ENCODE data around the gene EDEM1. TPM values are rescaled to one million over a fixed set of nuclear protein-coding genes. Genes with fewer than 3 reads are reported as not detected.
"Not testable (repeated sequence)": the region's sequence is repeated elsewhere in the genome, so short reads cannot be mapped to it uniquely, and the experiment has no call there.

The EDEM1 gene
- 19.1 and 21.6 TPM in 2 replicates for total RNA-seq (2014; rRNA removed; shearing (Covaris generic))
- 71.8 and 104 TPM in 2 replicates for polyA plus RNA-seq (2015; cell fraction: cytosol; rRNA removed)
- 60.6 and 96.2 TPM in 2 replicates for polyA plus RNA-seq (2015; cell fraction: nucleus; rRNA removed)

GRCh38 chr3:5187156-5187919 is at the start of gene EDEM1:
Gene EDEM1, plus strand, starts transcription at chr3:5187707. Its CDS starts 99 bp downstream, at chr3:5187806.
- in situ Hi-C loops (cut with HindIII; ENCODE audit: low pct_unique_long_range_greater_than_20kb, low sequenced_read_pairs), result no loop called here
- peak; percentile 95 for DNase-seq (ENCODE audit: low read depth, low spot score)

GRCh38 chr3:5138214-5138981 is 49.1 kb upstream of the EDEM1 start:
- in situ Hi-C loops (cut with HindIII; ENCODE audit: low pct_unique_long_range_greater_than_20kb, low sequenced_read_pairs), result no loop called here

GRCh38 chr3:5140230-5140621 is 47.3 kb upstream of the EDEM1 start:
- in situ Hi-C loops (cut with HindIII; ENCODE audit: low pct_unique_long_range_greater_than_20kb, low sequenced_read_pairs), result no loop called here
- no peak for DNase-seq (ENCODE audit: low read depth, low spot score)

More at GRCh38 chr3:5138214-5138981, 49.1 kb upstream of the EDEM1 start:
- peak; percentile 58 for DNase-seq (ENCODE audit: low read depth, low spot score)

GRCh38 chr3:5140839-5141238 is 46.7 kb upstream of the EDEM1 start:
- in situ Hi-C loops (cut with HindIII; ENCODE audit: low pct_unique_long_range_greater_than_20kb, low sequenced_read_pairs), result no loop called here
- DNase-seq (ENCODE audit: low read depth, low spot score), result no peak

- DNase-seq (ENCODE audit: low read depth, low spot score), result no peak
- in situ Hi-C loops (cut with HindIII; ENCODE audit: low pct_unique_long_range_greater_than_20kb, low sequenced_read_pairs), result no loop called here
Measured at GRCh38 chr3:5141760-5142159, 45.7 kb upstream of the EDEM1 start.

- DNase-seq (ENCODE audit: low read depth, low spot score), result no peak
- in situ Hi-C loops (cut with HindIII; ENCODE audit: low pct_unique_long_range_greater_than_20kb, low sequenced_read_pairs), result no loop called here
Measured at GRCh38 chr3:5143464-5143863, 44.0 kb upstream of the EDEM1 start.

- no peak for DNase-seq (ENCODE audit: low read depth, low spot score)
- in situ Hi-C loops (cut with HindIII; ENCODE audit: low pct_unique_long_range_greater_than_20kb, low sequenced_read_pairs), result no loop called here
Measured at GRCh38 chr3:5144316-5144994, 43.1 kb upstream of the EDEM1 start.

GRCh38 chr3:5145120-5145519 is 42.4 kb upstream of the EDEM1 start:
- in situ Hi-C loops (cut with HindIII; ENCODE audit: low pct_unique_long_range_greater_than_20kb, low sequenced_read_pairs), result no loop called here
- DNase-seq (ENCODE audit: low read depth, low spot score), result no peak

GRCh38 chr3:5147152-5147551 is 40.4 kb upstream of the EDEM1 start:
- DNase-seq (ENCODE audit: low read depth, low spot score); in situ Hi-C loops (cut with HindIII; ENCODE audit: low pct_unique_long_range_greater_than_20kb, low sequenced_read_pairs): not testable (repeated sequence)

GRCh38 chr3:5149306-5149880 is 38.1 kb upstream of the EDEM1 start:
- DNase-seq (ENCODE audit: low read depth, low spot score), result no peak
- in situ Hi-C loops (cut with HindIII; ENCODE audit: low pct_unique_long_range_greater_than_20kb, low sequenced_read_pairs), result no loop called here

- no peak for DNase-seq (ENCODE audit: low read depth, low spot score)
- in situ Hi-C loops (cut with HindIII; ENCODE audit: low pct_unique_long_range_greater_than_20kb, low sequenced_read_pairs), result no loop called here
Measured at GRCh38 chr3:5151586-5151985, 35.9 kb upstream of the EDEM1 start.

GRCh38 chr3:5153074-5153473 is 34.4 kb upstream of the EDEM1 start:
- DNase-seq (ENCODE audit: low read depth, low spot score), result no peak
- in situ Hi-C loops (cut with HindIII; ENCODE audit: low pct_unique_long_range_greater_than_20kb, low sequenced_read_pairs), result no loop called here

GRCh38 chr3:5155241-5155640 is 32.3 kb upstream of the EDEM1 start:
- no peak for DNase-seq (ENCODE audit: low read depth, low spot score)
- in situ Hi-C loops (cut with HindIII; ENCODE audit: low pct_unique_long_range_greater_than_20kb, low sequenced_read_pairs), result no loop called here

- in situ Hi-C loops (cut with HindIII; ENCODE audit: low pct_unique_long_range_greater_than_20kb, low sequenced_read_pairs), result no loop called here
- no peak for DNase-seq (ENCODE audit: low read depth, low spot score)
Measured at GRCh38 chr3:5160321-5160720, 27.2 kb upstream of the EDEM1 start.

GRCh38 chr3:5160940-5161858 is 26.3 kb upstream of the EDEM1 start:
- DNase-seq (ENCODE audit: low read depth, low spot score), result no peak
- in situ Hi-C loops (cut with HindIII; ENCODE audit: low pct_unique_long_range_greater_than_20kb, low sequenced_read_pairs), result no loop called here

- in situ Hi-C loops (cut with HindIII; ENCODE audit: low pct_unique_long_range_greater_than_20kb, low sequenced_read_pairs), result no loop called here
- DNase-seq (ENCODE audit: low read depth, low spot score), result peak; percentile 3
Measured at GRCh38 chr3:5162102-5162501, 25.4 kb upstream of the EDEM1 start.

GRCh38 chr3:5165698-5166097 is 21.8 kb upstream of the EDEM1 start:
- no peak for DNase-seq (ENCODE audit: low read depth, low spot score)
- in situ Hi-C loops (cut with HindIII; ENCODE audit: low pct_unique_long_range_greater_than_20kb, low sequenced_read_pairs), result no loop called here

All from SK-MEL-5 (cell line).